Stimulated activated naive B cell treated with anti-CD40 and anti-IgM and Interleukin-4, amounts not matched to agents 10 μg/mL and 1 μg/mL and 100 μg/mL, for 72 hours (primary cell): ENCODE data around the gene NR2E1.

Experiments
- ATAC-seq, 2 donors: fragments of 150-1000 bp; cut with Tn5 transposase; replicated peaks; 2 replicates each; pipeline ENCODE4 v1.10.0; 2021; ENCODE audit warnings: moderate library complexity in 1 of 2
- DNase-seq: peaks from one replicate; pipeline ENCODE4 v3.0.0; 2021
- H3K27ac Mint-ChIP-seq: one replicate; pipeline ENCODE4 v1.8.0; 2022; ENCODE audit warnings: mild to moderate bottlenecking, mixed read lengths
- H3K27me3 Mint-ChIP-seq, 2 donors: one replicate each; pipeline ENCODE4 v1.8.0; 2022; ENCODE audit warnings: mixed read lengths in 2 of 2
- H3K36me3 Mint-ChIP-seq, 2 donors: one replicate each; pipeline ENCODE4 v1.8.0; 2022; ENCODE audit warnings: mixed read lengths in 2 of 2, mild to moderate bottlenecking in 1 of 2
- H3K4me1 Mint-ChIP-seq, 2 donors: one replicate each; pipeline ENCODE4 v1.8.0; 2022; ENCODE audit warnings: mixed read lengths in 2 of 2, mild to moderate bottlenecking in 1 of 2
- H3K4me3 Mint-ChIP-seq, 2 donors: one replicate each; pipeline ENCODE4 v1.8.0; 2022; ENCODE audit warnings: mild to moderate bottlenecking in 2 of 2, mixed read lengths in 2 of 2, moderate library complexity in 1 of 2
- H3K9me3 Mint-ChIP-seq, 2 donors: one replicate each; pipeline ENCODE4 v1.8.0; 2022; ENCODE audit warnings: mixed read lengths in 2 of 2, mild to moderate bottlenecking in 1 of 2

Gene NR2E1

DNA sequence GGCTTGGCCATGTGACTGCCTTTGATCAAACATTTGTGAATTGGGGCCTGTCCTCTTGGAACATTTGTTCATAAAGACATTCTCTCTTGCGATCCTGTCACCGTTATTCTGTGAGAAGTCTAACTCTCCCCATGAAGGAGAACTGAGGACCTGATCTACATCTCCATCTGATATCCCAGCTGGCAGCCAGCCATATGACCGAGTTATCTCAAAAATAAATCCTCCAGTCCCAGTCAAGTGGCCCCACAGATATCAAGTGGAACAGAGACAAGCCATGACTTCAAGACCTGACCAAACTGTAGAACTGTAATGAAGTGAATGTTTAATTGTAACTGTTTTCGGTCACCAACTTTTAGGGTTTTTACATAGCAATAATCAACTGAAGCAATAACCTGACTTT, 69.3 kb downstream of the NR2E1 start:
- Mint-ChIP-seq H3K27ac (no peak overlapping the region), H3K9me3 (no peaks in the 10 kb centered on the region)

DNA sequence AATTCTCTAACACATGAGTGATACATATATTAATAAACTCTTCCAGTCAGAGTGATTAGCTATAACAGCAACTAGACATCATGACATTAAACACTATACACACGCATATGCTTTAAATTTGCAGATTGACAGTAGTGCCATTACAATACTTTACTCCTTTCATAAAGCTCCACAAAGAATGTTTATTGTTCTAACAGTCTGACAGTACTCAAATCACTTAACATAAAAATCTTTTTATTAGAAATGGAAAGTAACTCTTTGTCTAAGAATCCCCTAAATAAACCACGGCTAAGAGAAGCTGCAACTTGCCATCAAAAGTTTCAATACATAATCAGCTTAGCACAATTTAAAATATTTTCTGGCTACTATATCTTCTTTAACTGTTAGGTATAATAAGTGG, 71.0 kb downstream of the NR2E1 start:
- peaks cover 22 to 47% of the 10 kb centered on the region in 2 donors for H3K36me3 Mint-ChIP-seq
- no peak overlapping the region for H3K27ac Mint-ChIP-seq
- H3K9me3 Mint-ChIP-seq: peaks cover under 1% of the 10 kb centered on the region in 2 donors
- no peak for ATAC-seq
- no peak for DNase-seq
- H3K27me3 Mint-ChIP-seq: no peaks in the 10 kb centered on the region
- no peak overlapping the region for H3K4me3 Mint-ChIP-seq
- H3K4me1 Mint-ChIP-seq: peaks cover 13 to 46% of the 10 kb centered on the region in 2 donors

More for the DNA sequence above, 69.3 kb downstream of the NR2E1 start:
- Mint-ChIP-seq H3K4me1 (peaks cover 9 to 34% of the 10 kb centered on the region in 2 donors), H3K27me3 (no peaks in the 10 kb centered on the region), H3K4me3 (no peak overlapping the region), H3K36me3 (peaks cover 11 to 38% of the 10 kb centered on the region in 2 donors)
- no peak for DNase-seq
- ATAC-seq: no peak

DNA sequence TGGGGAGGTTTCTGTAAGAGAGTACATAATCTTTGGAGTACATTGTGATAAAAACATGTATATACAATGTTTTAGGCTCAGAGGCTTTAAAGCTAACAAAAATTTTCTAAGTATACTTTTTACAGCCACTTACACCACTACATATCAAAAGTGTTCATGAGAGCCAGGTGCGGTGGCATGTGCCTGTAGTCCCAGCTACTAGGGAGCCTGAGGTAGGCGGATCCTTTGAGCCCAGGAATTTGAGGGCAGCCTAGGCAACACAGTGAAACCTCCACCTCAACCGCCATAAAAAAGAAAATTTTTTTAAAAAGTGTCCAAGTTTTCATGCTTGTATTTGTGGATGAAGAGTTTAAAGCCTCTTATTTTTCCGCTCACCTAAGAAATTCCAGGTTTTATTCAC, 72.5 kb downstream of the NR2E1 start:
- no peak for ATAC-seq
- H3K27ac Mint-ChIP-seq: no peak overlapping the region

More for the DNA sequence above, 72.5 kb downstream of the NR2E1 start:
- Mint-ChIP-seq H3K4me3 (no peak overlapping the region), H3K27me3 (no peaks in the 10 kb centered on the region), H3K36me3 (peaks cover 34 to 60% of the 10 kb centered on the region in 2 donors), H3K9me3 (peaks cover 5 to 6% of the 10 kb centered on the region in 2 donors), H3K4me1 (peaks cover 19 to 46% of the 10 kb centered on the region in 2 donors)
- DNase-seq: no peak
